Breast epithelium (tissue), 4 donors: ENCODE results near the gene HSPB2. TPM values are rescaled to one million over a fixed set of nuclear protein-coding genes. Genes with fewer than 3 reads are reported as not detected.

Experiments used
- DNase-seq, 2 donors: peaks; one replicate each; pipeline ENCODE4 v3.0.0-alpha.2; 2019; ENCODE audit warnings: low spot score in 2 of 2
- H3K27ac ChIP-seq, 2 donors: fragments of 200-600 bp; sonication (generic) in 1 of 2; one replicate each; pipeline ENCODE4 v1.5.1; 2016 to 2019; ENCODE audit warnings: mild to moderate bottlenecking in 1 of 2
- H3K27me3 ChIP-seq, 2 donors: fragments of 200-600 bp; sonication (generic) in 1 of 2; one replicate each; pipeline versions ENCODE4 v1.5.1 to v1.6.0; 2017 to 2019; ENCODE audit warnings: control low read depth in 1 of 2, mild to moderate bottlenecking in 1 of 2
- H3K36me3 ChIP-seq: fragments of 200-600 bp; one replicate; pipeline ENCODE4 v1.5.1; 2019
- H3K4me1 ChIP-seq, 2 donors: fragments of 200-600 bp; sonication (generic); one replicate each; pipeline ENCODE4 v1.5.1; 2016 to 2019; ENCODE audit warnings: control low read depth in 1 of 2
- H3K4me3 ChIP-seq, 3 donors: fragments of 200-600 bp; sonication (generic); 1 replicate in 2 of 3; 2 replicates in 1 of 3; pipeline ENCODE4 v1.5.1; 2016 to 2019; ENCODE audit warnings: mild to moderate bottlenecking in 3 of 3, moderate library complexity in 2 of 3
- H3K9me3 ChIP-seq, 2 donors: fragments of 200-600 bp; sonication (generic) in 1 of 2; one replicate each; pipeline ENCODE4 v1.5.1; 2016 to 2019; ENCODE audit warnings: control low read depth in 1 of 2
- POLR2A ChIP-seq: fragments of 450-650 bp; IDR thresholded peaks from one replicate; pipeline ENCODE4 v1.6.1; 2016; ENCODE audit warnings: antibody characterized with exemption, mild to moderate bottlenecking, moderate library complexity
- POLR2AphosphoS5 ChIP-seq, 3 donors: sonication (generic); formaldehyde crosslinking; IDR thresholded peaks; one replicate each; pipeline ENCODE4 v1.6.1; 2017; ENCODE audit warnings: antibody characterized with exemption in 3 of 3
- intact Hi-C: fragments of 100-400 bp; cut with DNase I; formaldehyde crosslinking; loops from one replicate; pipeline ENCODE4 v1.15.1; 2023; ENCODE audit warnings: low total_unique reads
- total RNA-seq, 3 donors: library from RNA; depleted of rRNA; stranded (reverse); fragments of >200 nt; gene quantifications; one replicate each; pipeline ENCODE4 v1.1.0, GENCODE V29; 2016
- TF ChIP-seq, protein P1 (sequence below), 3 donors: fragments of 450-650 bp; IDR thresholded peaks; one replicate each; pipeline ENCODE4 v1.5.1; 2016 to 2017; ENCODE audit warnings: antibody characterized with exemption in 3 of 3, mild to moderate bottlenecking in 3 of 3, moderate library complexity in 3 of 3

HSPB2 gene
- total RNA-seq, 3 donors from 2014 or later: 0.98 to 2.1 (median 1.2) TPM

DNA sequence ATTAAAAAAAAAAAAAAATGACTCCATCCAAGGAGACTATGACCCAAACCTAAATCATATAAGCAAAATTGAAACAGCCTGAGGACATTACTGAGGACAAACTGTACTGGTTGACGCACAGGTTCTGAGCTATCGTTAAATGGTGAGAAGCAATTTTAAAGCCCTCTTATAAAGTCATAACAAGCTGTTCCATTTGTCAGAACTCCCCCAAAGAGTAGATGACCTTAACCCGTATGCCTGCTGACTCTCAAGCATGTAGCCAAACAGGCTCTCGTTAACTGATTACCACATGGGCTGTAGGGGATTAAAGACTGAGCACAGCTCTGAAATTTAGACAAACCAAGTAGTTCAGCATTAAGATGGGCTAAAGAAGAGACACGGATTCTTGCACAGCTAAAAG, 3.2 kb upstream of the HSPB2 start:
- intact Hi-C loops: no loop called here
- no peaks in the 10 kb centered on the region for H3K4me1 ChIP-seq
- TF ChIP-seq POLR2AphosphoS5 (IDR thresholded peaks at IDR 0.05): no peak
- no peak for TF ChIP-seq POLR2A
- TF ChIP-seq, protein P1, sequence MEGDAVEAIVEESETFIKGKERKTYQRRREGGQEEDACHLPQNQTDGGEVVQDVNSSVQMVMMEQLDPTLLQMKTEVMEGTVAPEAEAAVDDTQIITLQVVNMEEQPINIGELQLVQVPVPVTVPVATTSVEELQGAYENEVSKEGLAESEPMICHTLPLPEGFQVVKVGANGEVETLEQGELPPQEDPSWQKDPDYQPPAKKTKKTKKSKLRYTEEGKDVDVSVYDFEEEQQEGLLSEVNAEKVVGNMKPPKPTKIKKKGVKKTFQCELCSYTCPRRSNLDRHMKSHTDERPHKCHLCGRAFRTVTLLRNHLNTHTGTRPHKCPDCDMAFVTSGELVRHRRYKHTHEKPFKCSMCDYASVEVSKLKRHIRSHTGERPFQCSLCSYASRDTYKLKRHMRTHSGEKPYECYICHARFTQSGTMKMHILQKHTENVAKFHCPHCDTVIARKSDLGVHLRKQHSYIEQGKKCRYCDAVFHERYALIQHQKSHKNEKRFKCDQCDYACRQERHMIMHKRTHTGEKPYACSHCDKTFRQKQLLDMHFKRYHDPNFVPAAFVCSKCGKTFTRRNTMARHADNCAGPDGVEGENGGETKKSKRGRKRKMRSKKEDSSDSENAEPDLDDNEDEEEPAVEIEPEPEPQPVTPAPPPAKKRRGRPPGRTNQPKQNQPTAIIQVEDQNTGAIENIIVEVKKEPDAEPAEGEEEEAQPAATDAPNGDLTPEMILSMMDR (IDR thresholded peaks at IDR 0.05): no peak
- no peaks in the 10 kb centered on the region for H3K36me3 ChIP-seq
- peak overlapping the region; percentile 96 to 97 for H3K27ac ChIP-seq
- H3K27me3 ChIP-seq: no peaks in the 10 kb centered on the region
- no peak for DNase-seq
- H3K4me3 ChIP-seq: peak overlapping the region; percentile 61 to 78 (median 63)
- H3K9me3 ChIP-seq: no peaks in the 10 kb centered on the region

DNA sequence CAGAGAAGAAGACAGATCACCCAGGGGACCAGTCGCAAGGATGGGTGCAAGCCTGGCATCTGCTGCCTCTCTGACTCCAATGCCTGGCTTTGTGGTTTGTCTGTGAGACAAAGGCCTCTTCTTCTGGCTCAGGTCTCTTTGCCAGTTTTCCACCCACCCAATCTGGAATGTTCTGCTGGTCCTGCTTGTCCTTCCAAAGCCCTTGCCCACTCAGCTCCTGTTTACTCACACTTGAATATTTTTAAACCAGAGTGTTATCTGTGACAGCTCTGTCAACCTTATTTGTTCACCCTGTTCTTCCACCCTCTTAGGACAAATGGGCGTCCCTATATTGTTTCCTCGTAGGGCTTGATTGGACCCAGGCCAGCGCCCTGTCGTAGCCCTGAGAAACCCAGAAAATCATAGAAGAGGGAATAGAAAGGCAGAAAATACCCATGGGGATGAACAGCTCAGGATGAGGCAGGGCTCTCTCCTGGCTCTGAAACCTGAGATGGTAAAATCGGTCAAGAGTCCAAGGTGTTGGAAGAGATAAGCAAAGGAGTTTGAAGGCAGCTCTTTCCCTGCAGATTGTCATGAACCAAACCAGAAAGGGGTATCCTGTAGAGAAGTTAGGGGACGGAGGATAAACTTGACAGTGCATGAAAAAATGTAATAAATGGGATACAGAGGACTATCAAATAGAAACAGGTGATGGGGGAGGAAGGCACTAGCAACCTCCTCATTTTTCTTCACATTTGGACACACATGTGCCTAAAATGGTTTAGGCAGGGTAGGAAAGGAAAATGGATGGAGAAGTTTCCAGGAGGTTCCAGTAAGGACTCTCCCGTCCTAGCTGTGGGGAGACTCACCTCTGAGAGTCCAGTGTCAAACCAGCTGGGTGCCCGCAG, 1.6 kb upstream of the HSPB2 start:
- Histone ChIP-seq H3K4me1 (no peaks in the 10 kb centered on the region), H3K27ac (peak overlapping the region; percentile 96 to 97), H3K36me3 (no peaks in the 10 kb centered on the region), H3K4me3 (peak overlapping the region; percentile 61 to 78 (median 63)), H3K9me3 (no peaks in the 10 kb centered on the region), H3K27me3 (no peaks in the 10 kb centered on the region)
- TF ChIP-seq, protein P1 (IDR thresholded peaks at IDR 0.05): peak in 1 of 3 donors; percentile 10
- TF ChIP-seq POLR2A: no peak
- TF ChIP-seq POLR2AphosphoS5 (IDR thresholded peaks at IDR 0.05): peak in 1 of 3 donors; percentile 47
- intact Hi-C loops: no loop called here
- DNase-seq: peak in 1 of 2 donors; percentile 85

DNA sequence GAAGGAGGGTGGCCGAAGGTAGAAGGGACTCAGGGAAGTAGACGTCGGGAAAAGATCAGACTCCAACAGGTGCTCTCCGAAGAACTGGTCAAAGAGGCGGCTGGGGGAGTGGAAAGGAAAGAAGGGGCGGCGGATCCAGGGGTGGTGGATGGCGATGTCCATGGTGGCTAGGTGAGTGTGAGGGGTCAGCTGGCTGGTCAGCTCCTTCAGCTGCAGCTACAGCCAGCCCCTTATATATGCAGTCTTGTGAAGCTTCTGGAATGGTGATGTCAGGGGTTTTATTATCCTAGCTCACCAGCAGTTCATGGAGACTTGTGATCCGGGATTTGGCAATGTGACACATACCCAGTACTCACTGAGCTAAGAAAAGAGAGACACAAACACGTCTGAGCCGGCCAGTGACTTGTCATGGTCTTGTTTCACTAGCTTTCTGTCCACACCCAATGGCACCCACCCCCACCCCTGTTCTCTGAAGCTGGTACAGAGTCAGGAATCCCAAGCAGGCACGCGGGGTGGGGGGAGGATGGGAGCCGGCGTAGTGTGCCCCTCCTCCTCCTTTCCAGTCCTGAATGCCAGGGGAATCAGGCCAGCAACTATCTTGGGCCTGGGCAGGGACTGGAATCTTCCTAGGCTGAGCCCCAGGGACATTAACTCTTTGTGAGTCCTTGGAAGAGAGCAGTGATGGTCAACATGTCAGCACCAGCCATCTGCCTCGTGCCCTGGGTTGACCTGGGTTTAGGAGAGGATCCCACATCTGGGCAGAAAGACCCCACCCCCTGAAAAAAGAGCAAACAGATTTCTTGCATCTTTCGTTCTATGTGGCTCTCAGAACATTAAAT, 752 bp upstream of the HSPB2 start, which contains the start of gene CRYAB:
Gene CRYAB, minus strand, starts transcription at position 208 of the 839 bp plus-strand sequence. Its CDS starts 46 bp downstream, at position 162.
- Histone ChIP-seq H3K36me3 (no peaks in the 10 kb centered on the region), H3K4me1 (no peaks in the 10 kb centered on the region), H3K4me3 (peak within 1 kb of the TSS; percentile 61 to 78 (median 63)), H3K9me3 (no peaks in the 10 kb centered on the region), H3K27ac (peak within 1 kb of the TSS; percentile 96 to 97), H3K27me3 (no peaks in the 10 kb centered on the region)
- DNase-seq: peak; percentile 81 to 96
- TF ChIP-seq POLR2A: no peak
- peak; percentile 69 to 87 (median 69) for TF ChIP-seq POLR2AphosphoS5 (IDR thresholded peaks at IDR 0.05)
- TF ChIP-seq, protein P1 (IDR thresholded peaks at IDR 0.05): no peak
- intact Hi-C loops: no loop called here

DNA sequence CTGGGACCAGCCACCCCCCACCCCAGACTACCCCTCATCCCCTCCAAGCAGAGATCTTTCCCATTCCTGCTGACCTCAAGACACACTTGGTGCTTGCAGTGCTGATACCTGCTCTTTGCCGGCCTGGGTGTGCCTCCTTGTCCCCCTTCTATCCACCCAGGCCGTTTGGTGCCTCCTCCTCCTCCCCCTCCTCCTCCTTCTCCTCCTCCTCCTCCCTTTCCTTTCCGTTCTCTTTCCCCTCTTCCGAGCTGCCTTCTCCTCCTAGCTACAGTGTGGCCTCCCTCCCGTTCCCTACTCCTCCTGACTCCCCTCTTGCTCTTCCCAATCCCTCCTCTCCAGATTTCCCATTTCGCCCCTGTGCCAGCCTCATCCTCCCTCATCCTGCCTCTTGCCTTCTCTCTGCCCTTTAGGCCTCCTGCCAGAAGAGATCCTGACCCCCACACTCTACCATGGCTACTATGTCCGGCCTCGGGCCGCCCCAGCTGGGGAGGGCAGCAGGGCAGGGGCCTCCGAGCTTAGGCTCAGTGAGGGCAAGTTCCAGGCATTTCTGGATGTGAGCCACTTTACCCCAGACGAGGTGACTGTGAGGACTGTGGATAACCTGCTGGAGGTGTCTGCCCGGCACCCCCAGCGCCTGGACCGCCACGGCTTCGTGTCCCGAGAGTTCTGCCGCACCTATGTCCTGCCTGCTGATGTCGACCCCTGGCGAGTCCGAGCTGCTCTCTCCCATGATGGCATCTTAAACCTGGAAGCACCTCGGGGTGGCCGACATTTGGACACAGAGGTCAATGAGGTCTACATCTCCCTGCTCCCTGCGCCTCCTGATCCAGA, 712 bp downstream of the HSPB2 start:
- peak overlapping the region; percentile 61 to 78 (median 63) for H3K4me3 ChIP-seq
- H3K27ac ChIP-seq: peak overlapping the region; percentile 96 to 97
- DNase-seq: no peak
- H3K9me3 ChIP-seq: no peaks in the 10 kb centered on the region
- peak in 1 of 3 donors; percentile 8 for TF ChIP-seq POLR2AphosphoS5 (IDR thresholded peaks at IDR 0.05)
- TF ChIP-seq, protein P1 (IDR thresholded peaks at IDR 0.05): no peak
- TF ChIP-seq POLR2A: no peak
- H3K36me3 ChIP-seq: no peaks in the 10 kb centered on the region
- H3K4me1 ChIP-seq: no peaks in the 10 kb centered on the region
- no peaks in the 10 kb centered on the region for H3K27me3 ChIP-seq
- intact Hi-C loops: no loop called here
